ENCODE results near the gene SLC25A43. TPM values are rescaled to one million over a fixed set of nuclear protein-coding genes. Genes with fewer than 3 reads are reported as not detected.

Gene SLC25A43
- total and polyA plus RNA-seq, 2 of the 8 experiments (the other 6 are each of a cell fraction or from before 2014, with no cell fraction given) = 3.1 to 5.8 TPM

DNA sequence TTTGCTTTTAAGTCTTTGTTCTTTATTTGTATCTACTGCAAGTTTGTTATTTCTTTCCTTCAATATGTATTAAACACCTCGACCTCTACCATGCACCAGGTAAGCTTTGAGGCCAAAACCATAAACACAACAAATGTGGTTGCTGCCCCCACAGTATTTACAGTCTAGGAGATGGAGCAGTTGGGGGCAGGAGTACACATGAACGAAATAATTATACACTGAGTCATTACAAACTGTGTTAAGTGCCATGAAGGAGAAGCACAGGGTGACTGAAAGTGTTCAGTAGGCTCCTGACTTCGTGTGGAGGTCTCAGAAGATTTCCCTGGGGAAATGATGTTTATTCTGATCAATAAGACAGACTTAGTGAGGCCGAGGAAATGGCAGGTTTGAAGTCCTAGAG is 30.3 kb downstream of the SLC25A43 start:
- Histone ChIP-seq H4K5ac (ENCODE audit: insufficient read length, low read depth, low read length) (no peak overlapping the region), H2BK12ac (ENCODE audit: low read depth, low read length) (no peak overlapping the region), H3K56ac (replicated peaks; ENCODE audit: insufficient read length, low read depth, low read length) (no peak overlapping the region), H3K18ac (ENCODE audit: extremely low read depth, low read length) (no peak overlapping the region), H3K14ac (ENCODE audit: insufficient read length) (no peak overlapping the region), H4K20me1 (replicated peaks in 1 of 2; ENCODE audit: control insufficient read depth in 1 of 2, insufficient read depth in 2 of 2, low read length in 2 of 2) (no peaks in the 10 kb centered on the region), H3K4me2 (ENCODE audit: insufficient read depth in 1 of 2, low read depth in 2 of 2, low read length in 2 of 2) (no peak overlapping the region), H3K4me3 (ENCODE audit: extremely low read depth in 1 of 4, insufficient read depth in 2 of 4, low read depth in 3 of 4, low read length in 4 of 4) (no peak overlapping the region), H4K91ac (replicated peaks; ENCODE audit: insufficient read length, low read length) (no peak overlapping the region), H2AK5ac (ENCODE audit: low read depth, low read length) (no peak overlapping the region), H3K23ac (ENCODE audit: insufficient read length) (no peak overlapping the region), H3K23me2 (ENCODE audit: low read depth, low read length) (no peaks in the 10 kb centered on the region), H2BK15ac (ENCODE audit: low read length) (no peak overlapping the region), H2BK20ac (ENCODE audit: low read length) (no peak overlapping the region), H3K9ac (replicated peaks in 1 of 4; ENCODE audit: extremely low read depth in 1 of 4, low read depth in 3 of 4, low read length in 3 of 4) (no peak overlapping the region), H2BK5ac (ENCODE audit: low read depth, low read length) (no peak overlapping the region), H3K4ac (replicated peaks; ENCODE audit: insufficient read length, low read depth, low read length) (no peak overlapping the region), H3K36me3 (ENCODE audit: control insufficient read depth in 2 of 4, insufficient read depth in 4 of 4, low read length in 3 of 4) (no peaks in the 10 kb centered on the region), H2AFZ (ENCODE audit: low read length) (no peak overlapping the region), H3K27ac (ENCODE audit: low read depth, low read length) (no peak overlapping the region), H3K79me2 (ENCODE audit: control insufficient read depth in 1 of 2, insufficient read depth in 2 of 2, low read length in 2 of 2) (no peaks in the 10 kb centered on the region), H3K4me1 (replicated peaks in 1 of 4; ENCODE audit: control insufficient read depth in 3 of 4, insufficient read depth in 4 of 4, low read length in 3 of 4) (peaks cover 0 to 3% (median 0%) of the 10 kb centered on the region in 4 experiments; a peak in 1 of 7 replicates), H3K9me3 (ENCODE audit: insufficient read depth in 2 of 2, low read depth in 1 of 2, low read length in 1 of 2) (no peaks in the 10 kb centered on the region; a peak in 1 of 4 replicates), H3K27me3 (replicated peaks in 1 of 4; ENCODE audit: control insufficient read depth in 3 of 4, extremely low read depth in 1 of 4, insufficient read depth in 3 of 4, low read length in 3 of 4) (no peaks in the 10 kb centered on the region), H4K8ac (ENCODE audit: extremely low read depth, insufficient read depth, low read length) (no peak overlapping the region), H2BK120ac (replicated peaks; ENCODE audit: low read depth, low read length) (no peak overlapping the region), H3K79me1 (ENCODE audit: low read depth, low read length) (no peaks in the 10 kb centered on the region)
- no peak for DNase-seq (ENCODE audit: low read depth in 1 of 2, low spot score in 2 of 2)
- ChIA-PET POLR2A (ENCODE audit: partially characterized antibody) (no interaction called here), CTCF (ENCODE audit: partially characterized antibody) (interaction anchor here (1.2 kb wide), 1 partner anchor 57 kb away, joined by 4 read pairs; no protein-coding TSS in a partner anchor)
- WGBS, 2 experiments (ENCODE audit: extremely low coverage in 1 of 2, insufficient coverage in 1 of 2, insufficient read length in 1 of 2, insufficient replicate concordance in 2 of 2, low coverage in 1 of 2, low lambda C conversion rate in 2 of 2, missing lambda C conversion rate in 1 of 2) = 93% methylated on average over 3 of the region's 4 CpGs; no CpG with 5 or more reads in 1 of the 2 experiments
- TF ChIP-seq, protein P1, sequence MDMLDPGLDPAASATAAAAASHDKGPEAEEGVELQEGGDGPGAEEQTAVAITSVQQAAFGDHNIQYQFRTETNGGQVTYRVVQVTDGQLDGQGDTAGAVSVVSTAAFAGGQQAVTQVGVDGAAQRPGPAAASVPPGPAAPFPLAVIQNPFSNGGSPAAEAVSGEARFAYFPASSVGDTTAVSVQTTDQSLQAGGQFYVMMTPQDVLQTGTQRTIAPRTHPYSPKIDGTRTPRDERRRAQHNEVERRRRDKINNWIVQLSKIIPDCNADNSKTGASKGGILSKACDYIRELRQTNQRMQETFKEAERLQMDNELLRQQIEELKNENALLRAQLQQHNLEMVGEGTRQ (IDR thresholded peaks at IDR 0.05; ENCODE audit: low read length) = no peak
- TF ChIP-seq HDAC6 (IDR thresholded peaks at IDR 0.05; ENCODE audit: low read depth, low read length) (no peak), SRF (IDR thresholded peaks at IDR 0.05; ENCODE audit: low read depth, low read length) (no peak), FOSL1 (IDR thresholded peaks at IDR 0.05; ENCODE audit: insufficient read depth, low read depth, low read length) (no peak), ASH2L (IDR thresholded peaks at IDR 0.05; ENCODE audit: low read length) (no peak)
- TF ChIP-seq, protein P2, sequence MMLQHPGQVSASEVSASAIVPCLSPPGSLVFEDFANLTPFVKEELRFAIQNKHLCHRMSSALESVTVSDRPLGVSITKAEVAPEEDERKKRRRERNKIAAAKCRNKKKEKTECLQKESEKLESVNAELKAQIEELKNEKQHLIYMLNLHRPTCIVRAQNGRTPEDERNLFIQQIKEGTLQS (IDR thresholded peaks at IDR 0.05; ENCODE audit: insufficient read depth, low read depth, low read length) = no peak
- no peak for FAIRE-seq
